Bronchial epithelial cell (primary cell): ENCODE data around the gene STUB1. TPM values are rescaled to one million over a fixed set of nuclear protein-coding genes. Genes with fewer than 3 reads are reported as not detected.

Experiments
- DNase-seq: peaks from one replicate; pipeline ENCODE4 v3.0.0-alpha.2; 2010; ENCODE audit warnings: low read depth
- FAIRE-seq: peaks from 2 replicates; lab custom pipeline; 2011; peaks lifted over from hg19 to GRCh38; lab: Jason Lieb, UNC
- H3K27me3 ChIP-seq: 2 replicates; pipeline ENCODE4 v1.5.1; 2011; ENCODE audit warnings: low read length; ENCODE audit not compliant: control insufficient read depth, insufficient read depth
- H3K36me3 ChIP-seq: 2 replicates; pipeline ENCODE4 v1.5.1; 2011; ENCODE audit warnings: low read length; ENCODE audit not compliant: control insufficient read depth, insufficient read depth
- H3K4me3 ChIP-seq: 2 replicates; pipeline ENCODE4 v1.5.1; 2011; ENCODE audit warnings: mild to moderate bottlenecking, low read depth, low read length, control low read depth
- CTCF ChIP-seq: IDR thresholded peaks from 2 replicates; pipeline ENCODE4 v1.5.1; 2011; ENCODE audit warnings: mild to moderate bottlenecking, moderate library complexity, low read length, control low read depth, inconsistent platforms; ENCODE audit not compliant: insufficient read depth, severe bottlenecking
- total RNA-seq: library from RNA; depleted of rRNA; stranded (reverse); fragments of >200 nt; gene quantifications from 2 replicates; pipeline ENCODE4 v1.2.1, GENCODE V29; 2014

Gene STUB1
- total RNA-seq, 1 donor from 2014 or later: 204 TPM

- H3K27me3 ChIP-seq: no peaks in the 10 kb centered on the region
- H3K36me3 ChIP-seq: peaks cover 2% of the 10 kb centered on the region
- DNase-seq (no peak), FAIRE-seq (no peak)
- no peak overlapping the region for H3K4me3 ChIP-seq
- no peak for TF ChIP-seq CTCF
Measured at GRCh38 chr16:725041-725376, 44.8 kb downstream of the STUB1 start.

- H3K36me3 ChIP-seq: peaks cover 2% of the 10 kb centered on the region
- no peak for TF ChIP-seq CTCF
- DNase-seq (no peak), FAIRE-seq (no peak)
- no peaks in the 10 kb centered on the region for H3K27me3 ChIP-seq
- no peak overlapping the region for H3K4me3 ChIP-seq
Measured at GRCh38 chr16:725463-726187, 45.4 kb downstream of the STUB1 start.

- H3K36me3 ChIP-seq: peaks cover 2% of the 10 kb centered on the region
- no peak overlapping the region for H3K4me3 ChIP-seq
- no peak for TF ChIP-seq CTCF
- no peak for DNase-seq
- FAIRE-seq: no peak
- no peaks in the 10 kb centered on the region for H3K27me3 ChIP-seq
Measured at GRCh38 chr16:726188-726437, 45.9 kb downstream of the STUB1 start.

GRCh38 chr16:726438-727290, 46.5 kb downstream of the STUB1 start, which contains the start of the genes CCDC78 and HAGHL:
CCDC78 (minus strand) TSS chr16:726443; CDS start chr16:726367, 76 bp downstream.
HAGHL (plus strand) TSS chr16:727106; CDS start chr16:727510, 404 bp downstream.
- peak within 1 kb of the TSS; percentile 72 for H3K4me3 ChIP-seq
- no peak for DNase-seq
- H3K27me3 ChIP-seq: no peaks in the 10 kb centered on the region
- peaks cover 4% of the 10 kb centered on the region for H3K36me3 ChIP-seq
- no peak for FAIRE-seq
- no peak for TF ChIP-seq CTCF

GRCh38 chr16:727291-727977, 47.2 kb downstream of the STUB1 start:
- TF ChIP-seq CTCF: no peak
- no peak for FAIRE-seq
- peaks cover 6% of the 10 kb centered on the region for H3K36me3 ChIP-seq
- H3K4me3 ChIP-seq: peak overlapping the region; percentile 72
- DNase-seq: no peak
- H3K27me3 ChIP-seq: no peaks in the 10 kb centered on the region
